Middle frontal gyrus (tissue), 1 donor: Measurements from ENCODE around the gene HOXC6.
"Not testable (repeated sequence)": the region's sequence is repeated elsewhere in the genome, so short reads cannot be mapped to it uniquely, and the experiment has no call there.

Experiments used
- DNase-seq: peaks from one replicate; pipeline ENCODE4 v3.0.0-alpha.2; 2015; ENCODE audit warnings: low spot score; ENCODE audit errors: extremely low spot score

The HOXC6 gene

GRCh38 chr12:54053003-54053750 lies 24.9 kb downstream of the HOXC6 start:
- DNase-seq, result no peak

- DNase-seq, result no peak
Measured at GRCh38 chr12:54053751-54054741, 25.8 kb downstream of the HOXC6 start, which contains the start of gene HOXC4. HOXC4 (plus strand) TSS chr12:54053835; CDS start chr12:54053923, 88 bp downstream.

- DNase-seq, result no peak
Measured at GRCh38 chr12:54054742-54055194, 26.5 kb downstream of the HOXC6 start.

GRCh38 chr12:54055552-54055951 lies 27.3 kb downstream of the HOXC6 start:
- no peak for DNase-seq

GRCh38 chr12:54056110-54056509 lies 27.9 kb downstream of the HOXC6 start:
- DNase-seq, result no peak

- DNase-seq, result no peak
Measured at GRCh38 chr12:54058128-54058768, 30.0 kb downstream of the HOXC6 start.

- DNase-seq, result no peak
Measured at GRCh38 chr12:54059668-54060067, 31.4 kb downstream of the HOXC6 start.

- no peak for DNase-seq
Measured at GRCh38 chr12:54060174-54060974, 32.1 kb downstream of the HOXC6 start.

- no peak for DNase-seq
Measured at GRCh38 chr12:54060975-54061778, 32.9 kb downstream of the HOXC6 start.

- DNase-seq, result no peak
Measured at GRCh38 chr12:54065677-54066076, 37.4 kb downstream of the HOXC6 start.

- DNase-seq, result no peak
Measured at GRCh38 chr12:54066408-54066807, 38.2 kb downstream of the HOXC6 start.

- no peak for DNase-seq
Measured at GRCh38 chr12:54068418-54069070, 40.3 kb downstream of the HOXC6 start.

- no peak for DNase-seq
Measured at GRCh38 chr12:54071942-54072341, 43.7 kb downstream of the HOXC6 start.

- no peak for DNase-seq
Measured at GRCh38 chr12:54074308-54074707, 46.1 kb downstream of the HOXC6 start.

GRCh38 chr12:54075409-54075808 lies 47.2 kb downstream of the HOXC6 start:
- DNase-seq, result no peak

- DNase-seq, result no peak
Measured at GRCh38 chr12:54075974-54076373, 47.7 kb downstream of the HOXC6 start.

GRCh38 chr12:54077843-54078242 lies 49.6 kb downstream of the HOXC6 start:
- not testable (repeated sequence) for DNase-seq

GRCh38 chr12:54079115-54079514 lies 50.9 kb downstream of the HOXC6 start:
- DNase-seq, result not testable (repeated sequence)
